Occipital lobe (tissue), 2 donors: Measurements from ENCODE around the gene APOL2. TPM values are rescaled to one million over a fixed set of nuclear protein-coding genes. Genes with fewer than 3 reads are reported as not detected.
"Not testable (repeated sequence)": the region's sequence is repeated elsewhere in the genome, so short reads cannot be mapped to it uniquely, and the experiment has no call there.

Source experiments
- DNase-seq: peaks from one replicate; lab custom pipeline; 2025; lab: John Stamatoyannopoulos, UW
- total RNA-seq: library from RNA; depleted of rRNA; stranded (reverse); fragments of >200 nt; gene quantifications from one replicate; pipeline ENCODE4 v1.2.3, GENCODE V29; 2014

The APOL2 gene
- total RNA-seq, 1 donor from 2014 or later, result 7.0 TPM

DNA sequence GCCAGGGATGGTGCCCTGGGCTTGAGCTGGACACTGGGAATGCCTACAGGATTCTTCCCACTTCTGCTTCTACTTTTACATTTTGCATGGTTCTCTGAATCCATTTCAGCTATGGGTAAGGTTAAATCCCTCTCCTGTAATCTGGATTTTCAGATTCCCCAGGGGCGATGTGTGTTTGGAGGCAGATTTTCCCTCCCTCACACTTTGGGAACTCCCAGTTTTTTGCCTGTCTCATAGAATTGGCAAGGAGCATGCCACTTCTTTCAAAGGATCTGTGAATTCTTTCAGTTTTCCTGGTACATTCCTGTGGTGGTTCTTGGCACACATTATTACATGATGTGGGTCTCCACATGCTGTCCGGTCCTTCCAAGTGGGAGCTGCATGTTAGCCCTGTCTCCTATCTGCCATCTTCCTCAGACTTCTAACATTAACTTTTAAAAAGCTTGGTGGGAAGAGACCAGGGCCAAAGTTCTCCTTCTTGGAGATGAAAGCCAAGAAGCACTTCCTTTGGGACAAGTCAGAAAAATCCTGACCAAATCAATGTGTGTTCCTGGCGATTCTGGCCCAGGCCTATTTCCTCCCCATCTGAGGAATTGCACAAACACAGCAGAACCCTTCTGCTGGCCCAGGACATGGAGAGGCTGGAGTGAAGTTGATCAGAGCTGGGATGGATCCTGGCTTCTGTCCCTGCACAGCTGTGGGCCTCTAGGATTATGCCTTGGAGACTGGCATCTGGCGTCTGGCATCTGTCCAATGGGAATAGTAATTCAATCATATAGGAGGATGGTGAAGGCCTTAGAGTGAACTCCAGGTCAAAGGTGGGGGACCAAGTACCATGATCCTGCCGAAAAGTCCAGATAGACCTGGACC is 5.4 kb upstream of the APOL2 start:
- DNase-seq, result no peak

DNA sequence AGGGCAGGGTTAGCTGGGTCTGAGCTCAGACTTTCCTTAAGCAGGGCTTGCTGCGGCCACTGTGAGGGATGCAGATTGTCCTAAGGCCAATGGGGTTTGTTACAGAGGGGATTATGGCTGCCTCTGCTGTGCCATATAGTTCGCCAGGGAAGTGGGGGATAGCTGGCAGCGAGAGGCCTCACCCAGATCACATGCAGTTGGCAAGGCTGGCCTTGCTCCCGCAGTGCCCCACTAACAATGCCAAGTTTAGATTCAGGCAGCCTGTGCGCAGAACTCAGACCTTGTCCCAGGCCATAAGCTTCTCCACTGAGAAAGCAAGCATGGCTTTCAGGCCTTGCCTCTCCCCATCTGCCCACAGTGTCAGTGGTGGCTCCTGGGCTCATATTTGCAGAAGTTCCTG is 4.7 kb upstream of the APOL2 start:
- no peak for DNase-seq

DNA sequence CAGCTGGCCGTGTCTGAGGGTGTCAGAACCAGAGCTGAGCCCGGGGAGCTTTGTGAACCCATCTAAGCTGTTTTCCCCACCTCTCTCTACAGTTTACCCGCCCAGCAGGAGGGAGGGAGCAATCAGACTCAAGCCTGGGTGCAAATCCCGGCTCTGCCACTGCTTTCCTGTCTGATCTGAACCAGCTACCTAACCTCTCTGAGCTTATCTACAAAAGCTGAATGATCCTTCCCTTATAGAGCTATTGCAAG is 252 bp downstream of the APOL2 start:
- DNase-seq, result no peak

- no peak for DNase-seq
Observed at GRCh38 chr22:36238373-36239149, 766 bp downstream of the APOL2 start.

GRCh38 chr22:36237462-36238372 is 1.6 kb downstream of the APOL2 start:
- peak; percentile 41 for DNase-seq

DNA sequence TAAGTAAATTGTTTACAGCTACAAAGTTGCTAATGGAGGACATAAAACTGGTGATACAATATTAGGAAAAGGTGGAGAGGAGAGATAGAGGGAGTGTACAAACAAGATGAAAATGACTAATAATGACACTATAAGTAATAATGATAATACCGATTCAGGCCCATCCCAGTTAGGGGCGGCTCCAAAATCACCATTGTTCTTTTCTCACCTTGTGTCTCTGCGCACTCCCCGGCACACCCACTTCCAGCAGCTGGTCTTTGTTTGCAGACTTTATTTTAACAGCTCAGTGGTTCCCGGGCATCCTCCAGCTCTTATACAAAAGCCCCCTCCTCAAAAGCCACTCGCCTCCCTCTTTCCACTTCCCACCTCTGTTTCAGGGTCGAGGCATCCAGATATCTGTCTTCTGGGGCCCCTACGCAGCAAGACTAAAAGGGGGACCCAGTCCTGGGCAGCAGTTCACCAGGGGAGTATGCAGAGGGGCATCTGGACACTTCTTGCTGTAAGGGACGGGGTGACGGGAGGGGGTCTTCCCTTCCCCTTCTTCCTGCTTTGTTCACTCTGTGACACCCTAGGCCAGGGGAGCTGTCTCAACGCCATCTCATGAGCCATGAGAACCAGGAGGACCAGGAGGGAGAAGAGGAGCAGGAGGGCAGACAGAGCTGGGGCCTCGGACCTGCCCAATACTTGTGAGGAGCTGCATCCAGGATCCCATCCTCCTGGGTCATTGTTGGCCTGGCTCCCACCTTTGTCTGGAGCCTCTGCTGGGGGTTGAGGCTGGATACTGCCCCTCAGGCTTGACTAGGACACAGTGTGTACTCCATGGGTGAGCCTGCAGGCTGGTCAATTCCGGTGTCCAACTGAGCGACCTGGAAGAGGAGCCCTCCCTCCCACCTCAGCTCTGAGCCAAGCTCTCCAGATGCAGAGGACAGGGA is 2.7 kb downstream of the APOL2 start:
- no peak for DNase-seq

- DNase-seq, result no peak
Observed at GRCh38 chr22:36235585-36235984, 3.7 kb downstream of the APOL2 start.

GRCh38 chr22:36234919-36235318 is 4.4 kb downstream of the APOL2 start:
- DNase-seq, result no peak

DNA sequence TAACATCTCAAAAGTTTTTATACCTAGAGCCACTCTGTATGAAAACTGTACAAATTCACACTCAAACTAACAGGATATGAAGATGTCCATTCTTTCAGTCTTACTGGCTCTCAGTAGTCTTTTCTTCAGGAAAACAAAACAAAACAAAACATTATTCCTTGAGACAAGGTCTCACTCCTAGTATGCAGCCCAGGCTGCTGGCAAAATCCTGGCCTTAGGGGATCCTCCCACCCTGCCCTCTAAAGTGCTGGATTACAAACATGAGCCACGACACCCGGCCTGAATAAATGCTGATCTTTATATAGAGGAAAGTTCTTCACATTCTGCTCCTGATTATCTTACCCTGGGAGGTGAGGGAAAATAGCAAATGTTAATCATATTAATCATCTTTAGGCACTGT is 5.1 kb downstream of the APOL2 start:
- DNase-seq, result no peak

- DNase-seq, result no peak
Observed at GRCh38 chr22:36233796-36234195, 5.5 kb downstream of the APOL2 start.

DNA sequence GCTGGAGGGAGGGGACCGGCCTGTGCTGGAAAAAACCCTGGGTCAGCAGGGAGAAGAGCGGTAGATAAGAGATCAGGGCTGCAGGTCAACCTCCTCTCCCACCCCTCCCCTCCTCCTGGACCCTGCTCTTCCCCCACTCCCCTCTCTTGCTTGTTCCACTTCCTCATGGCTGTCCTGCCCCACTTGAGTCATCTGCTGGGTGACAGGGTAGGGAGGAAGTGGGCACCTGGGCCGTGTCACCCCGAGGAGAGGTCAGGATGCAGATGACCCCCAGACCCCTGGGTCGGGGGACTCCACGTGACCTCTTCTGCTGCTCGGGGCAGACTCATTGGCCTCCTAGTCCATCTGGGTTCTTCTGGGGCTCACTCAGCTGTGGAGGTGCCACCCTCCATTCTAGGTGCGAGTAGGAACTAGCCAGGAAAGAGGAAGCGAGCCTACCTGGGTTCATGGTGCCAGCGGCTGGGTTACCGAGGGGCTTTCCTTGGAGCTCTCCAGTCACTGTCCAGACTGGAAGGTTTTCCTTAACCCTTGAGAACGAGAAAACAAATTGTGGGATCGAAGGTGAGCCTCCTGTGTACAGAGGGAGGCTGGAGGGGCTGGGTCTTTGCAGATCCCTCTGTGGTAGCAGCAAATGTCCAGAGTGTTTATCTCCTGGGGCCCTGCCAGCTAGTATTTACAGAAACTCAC is 6.5 kb downstream of the APOL2 start:
- DNase-seq, result no peak

DNA sequence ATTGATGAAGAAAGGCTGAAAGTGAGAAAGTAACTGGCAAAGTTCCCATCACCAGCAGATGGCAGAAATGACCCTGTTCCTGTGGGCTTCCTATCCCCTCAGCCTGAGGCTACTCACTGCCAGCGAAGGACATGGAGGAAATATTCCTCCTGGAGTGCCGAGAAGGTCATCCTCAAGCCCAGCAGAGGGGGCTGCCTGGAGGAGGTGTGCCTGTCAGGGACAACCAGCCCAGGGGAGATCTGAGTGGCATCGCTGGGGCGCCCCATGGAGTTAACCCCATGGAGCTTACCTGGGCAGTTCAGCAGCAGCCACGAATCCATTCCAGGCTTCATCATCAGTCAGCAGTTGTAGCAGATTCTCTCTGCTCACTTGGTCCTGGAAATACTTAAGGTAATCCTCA is 8.3 kb downstream of the APOL2 start:
- not testable (repeated sequence) for DNase-seq

- DNase-seq, result not testable (repeated sequence)
Observed at GRCh38 chr22:36229649-36230048, 9.7 kb downstream of the APOL2 start.

- DNase-seq, result no peak
Observed at GRCh38 chr22:36228944-36229343, 10.4 kb downstream of the APOL2 start.

- DNase-seq, result not testable (repeated sequence)
Observed at GRCh38 chr22:36228369-36228768, 11.0 kb downstream of the APOL2 start.

GRCh38 chr22:36227806-36228205 is 11.5 kb downstream of the APOL2 start:
- DNase-seq, result no peak

GRCh38 chr22:36227396-36227795 is 11.9 kb downstream of the APOL2 start:
- DNase-seq, result no peak

DNA sequence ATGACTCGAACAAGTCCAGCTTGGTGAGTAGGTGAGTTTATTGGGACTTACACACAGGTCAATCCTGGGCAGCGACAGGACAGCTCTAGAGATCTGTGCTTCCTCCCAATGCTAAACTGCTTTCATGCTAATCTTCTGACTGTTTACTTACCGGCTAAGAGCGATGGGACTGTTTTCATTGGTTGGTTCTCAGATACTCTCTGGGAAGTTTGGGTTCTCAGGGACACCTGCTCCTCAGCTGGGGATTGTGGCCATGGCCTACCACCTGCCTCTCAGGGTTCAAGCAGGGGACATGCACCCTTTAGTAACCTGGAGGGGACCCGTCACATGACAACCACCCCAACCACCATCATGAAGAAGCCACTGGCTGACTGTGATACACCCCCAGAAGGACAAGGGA is 13.1 kb downstream of the APOL2 start:
- no peak for DNase-seq

- no peak for DNase-seq
Observed at GRCh38 chr22:36225333-36225922, 13.9 kb downstream of the APOL2 start.

- DNase-seq, result no peak
Observed at GRCh38 chr22:36224245-36224644, 15.1 kb downstream of the APOL2 start.
